GM10266 (cell line): ENCODE results near the gene DSC3.

Source experiments
- DNase-seq: peaks from one replicate; pipeline ENCODE4 v3.0.0; 2012; ENCODE audit errors: extremely low spot score
- TF ChIP-seq, protein P1 (sequence below): IDR thresholded peaks from 2 replicates; pipeline ENCODE4 v1.5.1; 2012; ENCODE audit warnings: mild to moderate bottlenecking, low read depth; ENCODE audit not compliant: control insufficient read depth, insufficient read depth; ENCODE audit errors: missing control alignments

DSC3 gene

DNA sequence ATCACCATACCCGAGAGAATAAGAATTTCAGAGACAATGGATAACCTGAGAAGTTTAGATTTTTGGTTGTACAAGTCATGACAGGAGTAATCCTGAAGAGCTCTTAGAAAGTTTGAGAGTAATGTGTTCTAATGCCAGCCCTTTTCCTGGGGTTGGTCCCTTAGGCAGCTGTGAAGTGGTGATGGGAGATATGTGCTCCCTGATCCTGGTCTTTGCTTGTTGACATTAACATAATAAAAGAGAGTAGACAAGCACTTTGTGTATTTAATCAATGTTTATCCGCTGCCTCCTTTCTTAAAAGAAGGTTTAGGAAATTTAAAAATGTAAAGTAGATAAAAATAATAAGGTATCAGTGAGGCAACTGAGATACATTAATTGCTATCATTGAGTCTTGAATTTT lies 13.8 kb upstream of the DSC3 start:
- DNase-seq = no peak
- TF ChIP-seq, protein P1, sequence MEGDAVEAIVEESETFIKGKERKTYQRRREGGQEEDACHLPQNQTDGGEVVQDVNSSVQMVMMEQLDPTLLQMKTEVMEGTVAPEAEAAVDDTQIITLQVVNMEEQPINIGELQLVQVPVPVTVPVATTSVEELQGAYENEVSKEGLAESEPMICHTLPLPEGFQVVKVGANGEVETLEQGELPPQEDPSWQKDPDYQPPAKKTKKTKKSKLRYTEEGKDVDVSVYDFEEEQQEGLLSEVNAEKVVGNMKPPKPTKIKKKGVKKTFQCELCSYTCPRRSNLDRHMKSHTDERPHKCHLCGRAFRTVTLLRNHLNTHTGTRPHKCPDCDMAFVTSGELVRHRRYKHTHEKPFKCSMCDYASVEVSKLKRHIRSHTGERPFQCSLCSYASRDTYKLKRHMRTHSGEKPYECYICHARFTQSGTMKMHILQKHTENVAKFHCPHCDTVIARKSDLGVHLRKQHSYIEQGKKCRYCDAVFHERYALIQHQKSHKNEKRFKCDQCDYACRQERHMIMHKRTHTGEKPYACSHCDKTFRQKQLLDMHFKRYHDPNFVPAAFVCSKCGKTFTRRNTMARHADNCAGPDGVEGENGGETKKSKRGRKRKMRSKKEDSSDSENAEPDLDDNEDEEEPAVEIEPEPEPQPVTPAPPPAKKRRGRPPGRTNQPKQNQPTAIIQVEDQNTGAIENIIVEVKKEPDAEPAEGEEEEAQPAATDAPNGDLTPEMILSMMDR = no peak

- DNase-seq = peak; percentile 19
- TF ChIP-seq, protein P1 = no peak
Measured at GRCh38 chr18:31050635-31051034, 8.1 kb upstream of the DSC3 start.

- TF ChIP-seq, protein P1 = no peak
- DNase-seq = no peak
Measured at GRCh38 chr18:31049189-31049588, 6.6 kb upstream of the DSC3 start.

GRCh38 chr18:31048216-31048615 lies 5.7 kb upstream of the DSC3 start:
- TF ChIP-seq, protein P1 = no peak
- no peak for DNase-seq

DNA sequence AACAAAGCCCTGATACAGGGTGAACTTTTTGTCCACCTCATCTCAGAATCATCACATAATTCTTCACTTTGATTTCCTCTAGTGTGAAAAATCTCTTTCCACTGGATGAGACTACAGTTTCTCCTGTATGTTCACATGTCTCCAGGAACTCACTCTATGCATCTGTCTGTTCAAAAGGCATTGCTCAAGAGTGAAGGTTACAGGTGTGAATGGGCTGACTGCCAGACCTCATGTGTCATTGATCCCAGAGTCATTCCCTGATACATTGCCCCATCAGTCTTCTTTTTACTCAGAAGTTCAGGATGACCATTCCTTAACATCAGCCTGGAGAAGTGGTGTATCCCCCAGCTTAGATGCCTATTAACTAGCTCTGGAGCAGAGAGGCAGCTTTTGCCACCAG lies 4.4 kb upstream of the DSC3 start:
- TF ChIP-seq, protein P1 = no peak
- DNase-seq = no peak

DNA sequence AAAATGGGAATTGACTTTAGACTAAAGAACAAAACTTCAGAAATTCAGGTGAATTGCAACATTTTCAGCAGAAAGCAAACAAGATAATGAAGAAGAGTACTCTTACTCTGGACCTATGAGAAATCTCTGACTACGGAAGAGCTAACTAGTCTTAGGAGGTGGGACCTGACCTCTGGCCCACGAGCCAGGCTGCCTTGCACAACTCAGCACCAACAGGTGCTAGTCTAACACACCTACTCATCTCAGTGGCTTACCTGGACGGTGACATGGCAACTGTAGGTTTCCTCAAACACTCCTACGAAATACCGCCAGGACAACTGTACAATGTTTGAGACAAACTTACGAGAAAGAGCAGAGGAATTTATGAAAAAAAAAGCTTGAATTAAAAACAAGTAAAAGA lies 3.1 kb upstream of the DSC3 start:
- no peak for DNase-seq

DNA sequence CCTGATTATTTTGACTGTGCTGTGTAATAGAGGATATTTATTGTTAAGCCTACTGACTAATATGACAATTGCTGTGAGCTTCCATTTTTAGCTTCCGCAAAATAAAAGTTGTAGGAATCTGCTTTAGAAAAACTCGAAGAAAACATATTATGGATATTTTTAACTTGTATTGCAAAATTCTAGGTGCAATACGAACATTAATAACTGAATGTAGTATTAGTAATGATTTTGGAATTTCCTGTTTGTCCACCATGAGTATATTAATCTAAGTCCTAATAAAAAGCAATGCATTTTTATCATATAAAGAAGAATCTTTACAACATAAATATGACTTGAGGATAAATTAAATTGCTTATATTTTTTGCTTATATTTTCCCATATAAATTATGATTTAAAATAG lies 2.4 kb upstream of the DSC3 start:
- DNase-seq = no peak
- TF ChIP-seq, protein P1 = no peak

More for the DNA sequence above, 3.1 kb upstream of the DSC3 start:
- TF ChIP-seq, protein P1 = no peak

DNA sequence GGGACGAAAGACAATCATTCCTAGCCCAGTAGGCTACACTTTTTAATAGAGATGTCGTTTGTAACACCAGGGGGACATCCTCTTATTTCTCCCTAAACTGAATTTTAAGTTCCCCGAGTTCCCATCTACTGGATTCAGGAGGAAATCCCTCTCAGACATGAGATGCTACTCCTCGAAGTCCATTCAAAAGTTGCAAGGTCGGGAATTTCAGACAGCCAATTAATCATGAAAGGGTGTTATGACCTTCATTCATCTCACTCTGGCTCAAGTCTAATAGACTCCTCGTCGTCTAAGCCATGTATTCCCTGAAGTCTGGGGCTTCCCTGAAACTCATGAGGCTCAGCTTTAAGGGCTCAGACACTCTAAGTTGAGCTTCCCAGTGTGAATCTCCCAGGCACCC lies 1.2 kb upstream of the DSC3 start:
- no peak for DNase-seq
- TF ChIP-seq, protein P1 = no peak
